ENCODE measurements around the gene CST4. TPM values are rescaled to one million over a fixed set of nuclear protein-coding genes. Genes with fewer than 3 reads are reported as not detected.

Gene CST4
- total and polyA plus RNA-seq, 2 experiments from 2014 or later = 0.23 TPM; not detected in 1

GRCh38 chr20:23673209-23673608, 15.6 kb downstream of the CST4 start:
- no peak overlapping the region for H3K4me3 ChIP-seq
- no peak for TF ChIP-seq EZH2 (IDR thresholded peaks at IDR 0.05; ENCODE audit: borderline replicate concordance)
- no peak for TF ChIP-seq EZH2phosphoT487 (IDR thresholded peaks at IDR 0.05; ENCODE audit: low read depth, severe bottlenecking, unreplicated experiment)
- no peak for TF ChIP-seq CTCF (IDR thresholded peaks at IDR 0.05; ENCODE audit: poor library complexity)
- 69% methylated on average over 1 of the region's 1 CpG for WGBS (ENCODE audit: low lambda C conversion rate, missing lambda C conversion rate)
- peaks cover 9% of the 10 kb centered on the region for H3K27me3 ChIP-seq
- no peaks in the 10 kb centered on the region for H3K79me2 ChIP-seq
- H3K9me3 ChIP-seq (ENCODE audit: low read depth) = no peaks in the 10 kb centered on the region
- no peak overlapping the region for H3K27ac ChIP-seq
- no peaks in the 10 kb centered on the region for H3K36me3 ChIP-seq (replicated peaks; ENCODE audit: insufficient read depth, low read depth)
- H3K4me2 ChIP-seq = no peak overlapping the region
- no peaks in the 10 kb centered on the region for H4K20me1 ChIP-seq (ENCODE audit: insufficient read depth, poor library complexity, severe bottlenecking)
- DNase-seq (ENCODE audit: low spot score) = no peak
- no peaks in the 10 kb centered on the region for H3K4me1 ChIP-seq (ENCODE audit: insufficient read depth)
- no peaks in the 10 kb centered on the region for H3K9me2 ChIP-seq (replicated peaks; ENCODE audit: insufficient read depth)
- no peak overlapping the region for H2AFZ ChIP-seq

- no peak overlapping the region for H3K4me3 ChIP-seq
- H3K4me1 ChIP-seq (ENCODE audit: insufficient read depth) = no peaks in the 10 kb centered on the region
- peaks cover 8% of the 10 kb centered on the region for H3K27me3 ChIP-seq
- H3K27ac ChIP-seq = no peak overlapping the region
- H3K36me3 ChIP-seq (replicated peaks; ENCODE audit: insufficient read depth, low read depth) = no peaks in the 10 kb centered on the region
- no peaks in the 10 kb centered on the region for H4K20me1 ChIP-seq (ENCODE audit: insufficient read depth, poor library complexity, severe bottlenecking)
- TF ChIP-seq EZH2phosphoT487 (IDR thresholded peaks at IDR 0.05; ENCODE audit: low read depth, severe bottlenecking, unreplicated experiment) = no peak
- no peak for TF ChIP-seq EZH2 (IDR thresholded peaks at IDR 0.05; ENCODE audit: borderline replicate concordance)
- TF ChIP-seq CTCF (IDR thresholded peaks at IDR 0.05; ENCODE audit: poor library complexity) = no peak
- H3K79me2 ChIP-seq = no peaks in the 10 kb centered on the region
- no peaks in the 10 kb centered on the region for H3K9me3 ChIP-seq (ENCODE audit: low read depth)
- WGBS (ENCODE audit: low lambda C conversion rate, missing lambda C conversion rate) = 93% methylated on average over 1 of the region's 1 CpG
- no peak for DNase-seq (ENCODE audit: low spot score)
- no peak overlapping the region for H3K4me2 ChIP-seq
- H2AFZ ChIP-seq = no peak overlapping the region
- no peaks in the 10 kb centered on the region for H3K9me2 ChIP-seq (replicated peaks; ENCODE audit: insufficient read depth)
Observed at GRCh38 chr20:23672158-23672557, 16.7 kb downstream of the CST4 start.

- WGBS (ENCODE audit: low lambda C conversion rate, missing lambda C conversion rate) = 54% methylated on average over 3 of the region's 3 CpGs
- DNase-seq (ENCODE audit: low spot score) = no peak
- H4K20me1 ChIP-seq (ENCODE audit: insufficient read depth, poor library complexity, severe bottlenecking) = no peaks in the 10 kb centered on the region
- H3K9me2 ChIP-seq (replicated peaks; ENCODE audit: insufficient read depth) = no peaks in the 10 kb centered on the region
- no peak overlapping the region for H3K27ac ChIP-seq
- no peaks in the 10 kb centered on the region for H3K79me2 ChIP-seq
- H3K27me3 ChIP-seq = peaks cover 4% of the 10 kb centered on the region
- no peaks in the 10 kb centered on the region for H3K9me3 ChIP-seq (ENCODE audit: low read depth)
- H2AFZ ChIP-seq = no peak overlapping the region
- H3K36me3 ChIP-seq (replicated peaks; ENCODE audit: insufficient read depth, low read depth) = no peaks in the 10 kb centered on the region
- TF ChIP-seq EZH2 (IDR thresholded peaks at IDR 0.05; ENCODE audit: borderline replicate concordance) (no peak), EZH2phosphoT487 (IDR thresholded peaks at IDR 0.05; ENCODE audit: low read depth, severe bottlenecking, unreplicated experiment) (no peak), CTCF (IDR thresholded peaks at IDR 0.05; ENCODE audit: poor library complexity) (no peak)
- no peaks in the 10 kb centered on the region for H3K4me1 ChIP-seq (ENCODE audit: insufficient read depth)
- no peak overlapping the region for H3K4me2 ChIP-seq
- H3K4me3 ChIP-seq = no peak overlapping the region
Observed at GRCh38 chr20:23671479-23671878, 17.4 kb downstream of the CST4 start.

GRCh38 chr20:23670361-23670760, 18.5 kb downstream of the CST4 start:
- 83% methylated on average over 1 of the region's 1 CpG for WGBS (ENCODE audit: low lambda C conversion rate, missing lambda C conversion rate)

More at GRCh38 chr20:23670361-23670760, 18.5 kb downstream of the CST4 start:
- no peak for DNase-seq (ENCODE audit: low spot score)
- TF ChIP-seq EZH2 (IDR thresholded peaks at IDR 0.05; ENCODE audit: borderline replicate concordance) (no peak), CTCF (IDR thresholded peaks at IDR 0.05; ENCODE audit: poor library complexity) (no peak), EZH2phosphoT487 (IDR thresholded peaks at IDR 0.05; ENCODE audit: low read depth, severe bottlenecking, unreplicated experiment) (no peak)
- no peak overlapping the region for H3K4me3 ChIP-seq
- H3K27me3 ChIP-seq = no peaks in the 10 kb centered on the region
- H3K36me3 ChIP-seq (replicated peaks; ENCODE audit: insufficient read depth, low read depth) = no peaks in the 10 kb centered on the region
- no peaks in the 10 kb centered on the region for H3K79me2 ChIP-seq
- H3K9me3 ChIP-seq (ENCODE audit: low read depth) = no peaks in the 10 kb centered on the region
- no peaks in the 10 kb centered on the region for H4K20me1 ChIP-seq (ENCODE audit: insufficient read depth, poor library complexity, severe bottlenecking)
- H3K4me1 ChIP-seq (ENCODE audit: insufficient read depth) = no peaks in the 10 kb centered on the region
- no peak overlapping the region for H3K4me2 ChIP-seq
- H3K27ac ChIP-seq = no peak overlapping the region
- no peaks in the 10 kb centered on the region for H3K9me2 ChIP-seq (replicated peaks; ENCODE audit: insufficient read depth)
- no peak overlapping the region for H2AFZ ChIP-seq

Measured in hepatocyte (in vitro differentiated cells).